ENCODE measurements around the gene RPP25L.
A peak's percentile ranks its signal among the peaks of the same experiment; 100 is the strongest.

RPP25L gene

GRCh38 chr9:34592895-34593601 lies 18.8 kb downstream of the RPP25L start:
- TF ChIP-seq CTCF (IDR thresholded peaks at IDR 0.05) = no peak
- Histone ChIP-seq H3K4me3 (peak overlapping the region in 1 of 2 donors; percentile 13), H3K36me3 (no peaks in the 10 kb centered on the region), H3K27me3 (peaks cover 0 to 42% of the 10 kb centered on the region in 2 donors), H3K9me3 (no peaks in the 10 kb centered on the region), H3K27ac (peak overlapping the region; percentile 40 to 67), H3K4me1 (peaks cover 0 to 63% (median 48%) of the 10 kb centered on the region in 4 donors)
- peak; percentile 85 to 88 for DNase-seq
- intact Hi-C loops (cut with DNase I; ENCODE audit: low total_unique reads) = loop anchor here (5.0 kb wide), 3 partner anchors 46 to 261 kb away; no protein-coding TSS in a partner anchor

GRCh38 chr9:34591917-34592866 lies 19.7 kb downstream of the RPP25L start:
- DNase-seq = no peak
- no peaks in the 10 kb centered on the region for H3K36me3 ChIP-seq
- peaks cover 0 to 63% (median 48%) of the 10 kb centered on the region in 4 donors for H3K4me1 ChIP-seq
- H3K27ac ChIP-seq = peak overlapping the region in 1 of 2 donors; percentile 67
- peaks cover 0 to 49% of the 10 kb centered on the region in 2 donors for H3K27me3 ChIP-seq
- no peak for TF ChIP-seq CTCF (IDR thresholded peaks at IDR 0.05)
- no peaks in the 10 kb centered on the region for H3K9me3 ChIP-seq
- intact Hi-C loops (cut with DNase I; ENCODE audit: low total_unique reads) = loop anchor here (5.0 kb wide), 3 partner anchors 45 to 260 kb away; no protein-coding TSS in a partner anchor
- peak overlapping the region in 1 of 2 donors; percentile 54 for H3K4me3 ChIP-seq

- TF ChIP-seq CTCF (IDR thresholded peaks at IDR 0.05) = peak; percentile 89 to 92
- peaks cover 0 to 63% (median 48%) of the 10 kb centered on the region in 4 donors for H3K4me1 ChIP-seq
- intact Hi-C loops (cut with DNase I; ENCODE audit: low total_unique reads) = loop anchor here (5.0 kb wide), 3 partner anchors 44 to 259 kb away; no protein-coding TSS in a partner anchor
- no peaks in the 10 kb centered on the region for H3K36me3 ChIP-seq
- DNase-seq = peak; percentile 81 to 91
- peak overlapping the region; percentile 16 to 33 for H3K27ac ChIP-seq
- H3K27me3 ChIP-seq = peaks cover 0 to 57% of the 10 kb centered on the region in 2 donors
- peak overlapping the region; percentile 49 to 54 for H3K4me3 ChIP-seq
- no peaks in the 10 kb centered on the region for H3K9me3 ChIP-seq
Observed at GRCh38 chr9:34591248-34591916, 20.5 kb downstream of the RPP25L start.

GRCh38 chr9:34590381-34591247 lies 21.3 kb downstream of the RPP25L start:
- intact Hi-C loops (cut with DNase I; ENCODE audit: low total_unique reads) = loop anchor here (5.0 kb wide), 3 partner anchors 43 to 258 kb away; no protein-coding TSS in a partner anchor
- peaks cover 0 to 63% (median 48%) of the 10 kb centered on the region in 4 donors for H3K4me1 ChIP-seq

More at GRCh38 chr9:34590381-34591247, 21.3 kb downstream of the RPP25L start:
- Histone ChIP-seq H3K36me3 (no peaks in the 10 kb centered on the region), H3K27me3 (peaks cover 0 to 65% of the 10 kb centered on the region in 2 donors), H3K4me3 (peak overlapping the region; percentile 49 to 54), H3K27ac (peak overlapping the region; percentile 16 to 33), H3K9me3 (no peaks in the 10 kb centered on the region)
- DNase-seq = peak; percentile 67 to 74
- TF ChIP-seq CTCF (IDR thresholded peaks at IDR 0.05) = no peak
